Measurements from ENCODE around the gene FMC1.
"Not testable (repeated sequence)": the region's sequence is repeated elsewhere in the genome, so short reads cannot be mapped to it uniquely, and the experiment has no call there.

DNA sequence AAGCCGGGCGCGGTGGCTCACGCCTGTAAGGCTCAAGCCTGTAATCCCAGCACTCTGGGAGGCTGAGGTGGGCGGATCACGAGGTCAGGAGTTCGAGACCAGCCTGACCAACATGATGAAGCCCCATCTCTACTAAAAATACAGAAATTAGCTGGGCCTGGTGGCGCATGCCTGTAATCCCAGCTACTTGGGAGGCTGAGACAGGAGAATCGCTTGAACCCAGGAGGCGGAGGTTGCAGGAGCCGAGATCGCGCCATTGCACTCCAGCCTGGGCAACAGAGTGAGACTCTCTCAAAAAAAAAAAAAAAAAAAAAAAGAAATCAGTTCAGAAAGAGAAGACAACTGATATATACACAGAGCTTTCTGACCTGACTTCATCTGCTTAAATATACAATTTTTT, 7.7 kb upstream of the FMC1 start:
- TF ChIP-seq POLR2AphosphoS5, POLR2A, EP300 (IDR thresholded peaks at IDR 0.05): not testable (repeated sequence)
- TF ChIP-seq, protein P1, sequence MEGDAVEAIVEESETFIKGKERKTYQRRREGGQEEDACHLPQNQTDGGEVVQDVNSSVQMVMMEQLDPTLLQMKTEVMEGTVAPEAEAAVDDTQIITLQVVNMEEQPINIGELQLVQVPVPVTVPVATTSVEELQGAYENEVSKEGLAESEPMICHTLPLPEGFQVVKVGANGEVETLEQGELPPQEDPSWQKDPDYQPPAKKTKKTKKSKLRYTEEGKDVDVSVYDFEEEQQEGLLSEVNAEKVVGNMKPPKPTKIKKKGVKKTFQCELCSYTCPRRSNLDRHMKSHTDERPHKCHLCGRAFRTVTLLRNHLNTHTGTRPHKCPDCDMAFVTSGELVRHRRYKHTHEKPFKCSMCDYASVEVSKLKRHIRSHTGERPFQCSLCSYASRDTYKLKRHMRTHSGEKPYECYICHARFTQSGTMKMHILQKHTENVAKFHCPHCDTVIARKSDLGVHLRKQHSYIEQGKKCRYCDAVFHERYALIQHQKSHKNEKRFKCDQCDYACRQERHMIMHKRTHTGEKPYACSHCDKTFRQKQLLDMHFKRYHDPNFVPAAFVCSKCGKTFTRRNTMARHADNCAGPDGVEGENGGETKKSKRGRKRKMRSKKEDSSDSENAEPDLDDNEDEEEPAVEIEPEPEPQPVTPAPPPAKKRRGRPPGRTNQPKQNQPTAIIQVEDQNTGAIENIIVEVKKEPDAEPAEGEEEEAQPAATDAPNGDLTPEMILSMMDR (IDR thresholded peaks at IDR 0.05), result not testable (repeated sequence)

Measured in suprapubic skin (tissue), 4 donors.